ENCODE data around the gene THEM5. TPM values are rescaled to one million over a fixed set of nuclear protein-coding genes. Genes with fewer than 3 reads are reported as not detected.

THEM5 gene
- total RNA-seq, 1 experiment from 2014 or later, result not detected

- DNase-seq (ENCODE audit: low spot score), result no peak
Observed at GRCh38 chr1:151801310-151801820, 52.1 kb downstream of the THEM5 start.

GRCh38 chr1:151800830-151801229 lies 52.7 kb downstream of the THEM5 start:
- no peak for DNase-seq (ENCODE audit: low spot score)

GRCh38 chr1:151799179-151800022 lies 54.1 kb downstream of the THEM5 start:
- no peak for DNase-seq (ENCODE audit: low spot score)

GRCh38 chr1:151798571-151798970 lies 54.9 kb downstream of the THEM5 start:
- no peak for DNase-seq (ENCODE audit: low spot score)

Other genes starting within 250 kb of the THEM5 start
- 17.0 and 17.7 TPM in 2 replicates for gene SNX27, start 241.7 kb downstream of the THEM5 start, total RNA-seq (2014; rRNA removed; shearing (Covaris generic))
- gene CELF3, start 136.9 kb downstream of the THEM5 start, total RNA-seq (2014; rRNA removed; shearing (Covaris generic)), result not detected in 2 replicates
- not detected in 2 replicates for gene RIIAD1, start 132.2 kb downstream of the THEM5 start, total RNA-seq (2014; rRNA removed; shearing (Covaris generic))
- 74.8 and 88.5 TPM in 2 replicates for gene MRPL9, start 90.2 kb downstream of the THEM5 start, total RNA-seq (2014; rRNA removed; shearing (Covaris generic))
- 2.1 and 2.4 TPM in 2 replicates for gene TDRKH, start 63.2 kb downstream of the THEM5 start, total RNA-seq (2014; rRNA removed; shearing (Covaris generic))
- not detected in 2 replicates for gene LINGO4, start 48.3 kb downstream of the THEM5 start, total RNA-seq (2014; rRNA removed; shearing (Covaris generic))
- 0.60 and 1.2 TPM in 2 replicates for gene RORC, start 21.9 kb downstream of the THEM5 start, total RNA-seq (2014; rRNA removed; shearing (Covaris generic))
- not detected in 2 replicates for gene C2CD4D, start 13.9 kb downstream of the THEM5 start, total RNA-seq (2014; rRNA removed; shearing (Covaris generic))
- gene THEM4, start 55.8 kb upstream of the THEM5 start, total RNA-seq (2014; rRNA removed; shearing (Covaris generic)), result 9.3 and 11.3 TPM in 2 replicates
- 58.6 and 87.8 TPM in 2 replicates for gene S100A10, start 140.1 kb upstream of the THEM5 start, total RNA-seq (2014; rRNA removed; shearing (Covaris generic))
- 377 and 488 TPM in 2 replicates for gene S100A11, start 183.3 kb upstream of the THEM5 start, total RNA-seq (2014; rRNA removed; shearing (Covaris generic))
- not detected in 2 replicates for gene TCHHL1, start 235.4 kb upstream of the THEM5 start, total RNA-seq (2014; rRNA removed; shearing (Covaris generic))